GM23338 (cell line): ENCODE measurements around the gene OGG1. TPM values are rescaled to one million over a fixed set of nuclear protein-coding genes. Genes with fewer than 3 reads are reported as not detected.
A peak's percentile ranks its signal among the peaks of the same experiment; 100 is the strongest.

Experiments
- ATAC-seq: fragments of 200-7000 bp; cut with Tn5 transposase; 3 replicates; pipeline ENCODE4 v1.9.1; 2020
- DNase-seq: peaks from one replicate; pipeline ENCODE4 v3.0.0-alpha.2; 2015; ENCODE audit warnings: low spot score
- H2AFZ ChIP-seq: fragments of 200-600 bp; sonication (generic); 2 replicates; pipeline ENCODE4 v1.8.0; 2016; ENCODE audit warnings: antibody characterized with exemption, mild to moderate bottlenecking, moderate library complexity
- H3F3A ChIP-seq: fragments of 200-600 bp; sonication (generic); replicated peaks from 2 replicates; pipeline ENCODE4 v1.8.0; 2017; ENCODE audit warnings: antibody characterized with exemption, mixed run types, low read depth
- H3K27ac ChIP-seq: fragments of 200-600 bp; sonication (generic); 2 replicates; pipeline ENCODE4 v1.6.1; 2016; ENCODE audit warnings: low read depth
- H3K27me3 ChIP-seq: fragments of 200-600 bp; sonication (generic); 2 replicates; pipeline ENCODE4 v1.8.0; 2016; ENCODE audit warnings: mild to moderate bottlenecking, mixed run types, moderate library complexity; ENCODE audit not compliant: insufficient read depth
- H3K36me3 ChIP-seq: fragments of 200-600 bp; sonication (generic); 2 replicates; pipeline ENCODE4 v1.8.0; 2016; ENCODE audit warnings: mild to moderate bottlenecking; ENCODE audit not compliant: insufficient read depth
- H3K4me1 ChIP-seq: fragments of 200-600 bp; sonication (generic); 2 replicates; pipeline ENCODE4 v1.8.0; 2016; ENCODE audit warnings: mild to moderate bottlenecking, moderate library complexity; ENCODE audit not compliant: insufficient read depth
- H3K4me2 ChIP-seq: fragments of 200-600 bp; sonication (generic); 2 replicates; pipeline ENCODE4 v1.7.1; 2017; ENCODE audit warnings: mixed run types
- H3K4me3 ChIP-seq: fragments of 200-600 bp; sonication (generic); 2 replicates; pipeline ENCODE4 v1.6.1; 2016; ENCODE audit warnings: mixed run types
- H3K79me2 ChIP-seq: fragments of 200-600 bp; sonication (generic); replicated peaks from 2 replicates; pipeline ENCODE4 v1.8.0; 2017; ENCODE audit warnings: mild to moderate bottlenecking; ENCODE audit not compliant: insufficient read depth
- H3K9me2 ChIP-seq: fragments of 200-600 bp; sonication (generic); 2 replicates; pipeline ENCODE4 v1.8.0; 2017; ENCODE audit not compliant: insufficient read depth
- H4K20me1 ChIP-seq: fragments of 200-600 bp; sonication (generic); replicated peaks from 2 replicates; pipeline ENCODE4 v1.8.0; 2017; ENCODE audit warnings: mild to moderate bottlenecking; ENCODE audit not compliant: insufficient read depth
- H3K27ac Mint-ChIP-seq: 2 replicates; pipeline ENCODE4 v1.8.0; 2020; ENCODE audit warnings: inconsistent platforms, mild to moderate bottlenecking, moderate library complexity, mixed read lengths
- H3K27me3 Mint-ChIP-seq: 3 replicates; pipeline ENCODE4 v1.8.0; 2022; ENCODE audit warnings: low read depth, mild to moderate bottlenecking, moderate library complexity, mixed read lengths, inconsistent platforms; ENCODE audit not compliant: insufficient read depth, poor library complexity
- H3K36me3 Mint-ChIP-seq: 3 replicates; pipeline ENCODE4 v1.8.0; 2021; ENCODE audit warnings: low read depth, mild to moderate bottlenecking, inconsistent platforms, moderate library complexity, mixed read lengths
- H3K4me1 Mint-ChIP-seq: 3 replicates; pipeline ENCODE4 v1.8.0; 2020; ENCODE audit warnings: mild to moderate bottlenecking, inconsistent platforms, mixed read lengths
- H3K4me3 Mint-ChIP-seq: 3 replicates; pipeline ENCODE4 v1.8.0; 2021; ENCODE audit warnings: moderate library complexity, mild to moderate bottlenecking, inconsistent platforms, mixed read lengths
- H3K9me3 Mint-ChIP-seq: 3 replicates; pipeline ENCODE4 v1.8.0; 2020; ENCODE audit warnings: moderate library complexity, mild to moderate bottlenecking, inconsistent platforms, mixed read lengths
- CREB1 ChIP-seq: fragments of 250-450 bp; sonication (Bioruptor Pico); IDR thresholded peaks from 2 replicates; pipeline ENCODE4 v1.5.0; 2020; ENCODE audit warnings: low read depth, mild to moderate bottlenecking, moderate library complexity
- CTCF ChIP-seq, 2 experiments: fragments of 200-600 bp in 1 of 2; sonication (generic) in 1 of 2; conservative IDR thresholded peaks; 2 replicates each; pipeline versions ENCODE4 v1.5.1 to v1.6.1; 2016 to 2017; ENCODE audit warnings: antibody characterized with exemption in 2 of 2, low read depth in 2 of 2, mild to moderate bottlenecking in 2 of 2, moderate library complexity in 1 of 2
- ETS1 ChIP-seq: IDR thresholded peaks from 2 replicates; pipeline ENCODE4 v1.6.1; 2016; ENCODE audit warnings: antibody characterized with exemption
- EZH2 ChIP-seq: fragments of 200-600 bp; sonication (generic); IDR thresholded peaks from one replicate; pipeline ENCODE4 v1.8.0; 2017; ENCODE audit warnings: antibody characterized with exemption, mild to moderate bottlenecking, low read depth; ENCODE audit not compliant: unreplicated experiment
- EZH2phosphoT487 ChIP-seq: fragments of 200-600 bp; sonication (generic); IDR thresholded peaks from one replicate; pipeline ENCODE4 v1.8.1; 2018; ENCODE audit warnings: antibody characterized with exemption; ENCODE audit not compliant: unreplicated experiment
- JUNB ChIP-seq: IDR thresholded peaks from one replicate; pipeline ENCODE4 v1.6.1; 2016; ENCODE audit warnings: antibody characterized with exemption; ENCODE audit not compliant: unreplicated experiment
- NANOG ChIP-seq: IDR thresholded peaks from 2 replicates; pipeline ENCODE4 v1.6.1; 2016; ENCODE audit warnings: antibody characterized with exemption, borderline replicate concordance
- POLR2AphosphoS5 ChIP-seq: IDR thresholded peaks from 2 replicates; pipeline ENCODE4 v1.6.1; 2016; ENCODE audit warnings: antibody characterized with exemption, low read depth
- REST ChIP-seq: IDR thresholded peaks from one replicate; pipeline ENCODE4 v1.6.1; 2018; ENCODE audit warnings: antibody characterized with exemption; ENCODE audit not compliant: unreplicated experiment
- STAT1 ChIP-seq: IDR thresholded peaks from one replicate; pipeline ENCODE4 v1.6.1; 2016; ENCODE audit warnings: antibody characterized with exemption; ENCODE audit not compliant: unreplicated experiment
- ZNF114 ChIP-seq: fragments of 250-450 bp; sonication (Bioruptor Pico); IDR thresholded peaks from 2 replicates; pipeline ENCODE4 v1.5.0; 2020; ENCODE audit warnings: mild to moderate bottlenecking, moderate library complexity
- ZNF331 ChIP-seq: fragments of 250-450 bp; sonication (Bioruptor Pico); IDR thresholded peaks from 2 replicates; pipeline ENCODE4 v1.5.0; 2020; ENCODE audit warnings: low read depth, mild to moderate bottlenecking, moderate library complexity
- polyA plus RNA-seq: library from polyadenylated mRNA; unstranded; fragments of >200 nt; fragmentation: Nextera tagmentation; extraction: Ambion mirVana; gene quantifications from 2 replicates; pipeline ENCODE4 v1.2.1, GENCODE V29; 2016
- total RNA-seq: library from RNA; depleted of rRNA; stranded (reverse); fragments of >200 nt; shearing (Covaris generic); gene quantifications from 2 replicates; pipeline ENCODE4 v1.2.3, GENCODE V29; 2014

The OGG1 gene
- total and polyA plus RNA-seq, 2 experiments from 2014 or later: 20.6 to 27.6 TPM

- TF ChIP-seq CREB1 (CRISPR knock-in tag): no peak
- TF ChIP-seq NANOG: no peak
- no peak for TF ChIP-seq POLR2AphosphoS5
These were observed 41.4 kb downstream of the OGG1 start (continued) for GRCh38 chr3:9791127-9791526.

GRCh38 chr3:9791790-9792404 lies 42.1 kb downstream of the OGG1 start:
- Mint-ChIP-seq H3K27me3 (peaks cover 12% of the 10 kb centered on the region), H3K36me3 (peaks cover 53% of the 10 kb centered on the region), H3K27ac (peak overlapping the region; percentile 92), H3K4me1 (peaks cover 14% of the 10 kb centered on the region), H3K4me3 (peak overlapping the region; percentile 97), H3K9me3 (no peaks in the 10 kb centered on the region)
- H3K27ac ChIP-seq: peak overlapping the region; percentile 99
- no peaks in the 10 kb centered on the region for H3K27me3 ChIP-seq
- H3K9me2 ChIP-seq: 0 out of 2 replicates have a peak, but pooled peaks cover 3% of the 10 kb centered on the region
- peak overlapping the region; percentile 92 for H3K4me3 ChIP-seq
- peaks cover 39% of the 10 kb centered on the region for H3K79me2 ChIP-seq
- peak overlapping the region; percentile 99 for H3K4me2 ChIP-seq
- peaks cover 6% of the 10 kb centered on the region for H3K4me1 ChIP-seq
- H3F3A ChIP-seq: peaks cover 15% of the 10 kb centered on the region; the same call in 1 of the 2 replicates
- no peaks in the 10 kb centered on the region; the same call in 1 of the 2 replicates for H4K20me1 ChIP-seq
- H2AFZ ChIP-seq: peak overlapping the region; percentile 57; the same call in 1 of the 2 replicates
- peaks cover 4% of the 10 kb centered on the region; the same call in 1 of the 2 replicates for H3K36me3 ChIP-seq
- ATAC-seq: no peak
- DNase-seq: no peak
- no peak for TF ChIP-seq REST
- TF ChIP-seq ZNF331: no peak
- no peak for TF ChIP-seq CTCF (conservative IDR thresholded peaks at IDR 0.05; ENCODE audit: low read depth in 2 of 2)
- TF ChIP-seq ZNF114: no peak
- TF ChIP-seq CREB1 (CRISPR knock-in tag): no peak
- no peak for TF ChIP-seq EZH2
- TF ChIP-seq JUNB: no peak
- no peak for TF ChIP-seq ETS1
- TF ChIP-seq STAT1: no peak
- no peak for TF ChIP-seq POLR2AphosphoS5
- TF ChIP-seq EZH2phosphoT487: no peak
